Posterior vena cava (tissue), 2 donors: ENCODE data around the gene ZIC1. TPM values are rescaled to one million over a fixed set of nuclear protein-coding genes. Genes with fewer than 3 reads are reported as not detected.

Experiments
- DNase-seq: peaks from one replicate; pipeline ENCODE4 v3.0.0-alpha.2; 2020; ENCODE audit warnings: low spot score
- intact Hi-C, 2 donors: fragments of 100-400 bp; cut with DNase I; formaldehyde crosslinking; loops; one replicate each; pipeline versions ENCODE4 v1.14.1 to v1.14.2; 2022 to 2023
- total RNA-seq, 2 donors: library from RNA; stranded (reverse); fragmentation: NEBNext Ultra II Directional; extraction: Animal tissue kit (Norgen Biotek cat#: 25700); gene quantifications; one replicate each; pipeline ENCODE4 v1.2.1, GENCODE V29; 2021
- donor health status: DM: yes; HTN: yes; CAD: no.
- donor health status: DM: yes; HTN: yes; CAD: no.

The ZIC1 gene
- total RNA-seq, 2 donors from 2014 or later, result 7.5 to 8.7 TPM

GRCh38 chr3:147377412-147378367 lies 31.5 kb upstream of the ZIC1 start:
- intact Hi-C loops, result no loop called here
- DNase-seq, result no peak

- intact Hi-C loops, result no loop called here
- DNase-seq, result no peak
Measured at GRCh38 chr3:147379651-147380050, 29.5 kb upstream of the ZIC1 start.

GRCh38 chr3:147380387-147380951 lies 28.7 kb upstream of the ZIC1 start:
- intact Hi-C loops, result no loop called here
- DNase-seq, result no peak

DNA sequence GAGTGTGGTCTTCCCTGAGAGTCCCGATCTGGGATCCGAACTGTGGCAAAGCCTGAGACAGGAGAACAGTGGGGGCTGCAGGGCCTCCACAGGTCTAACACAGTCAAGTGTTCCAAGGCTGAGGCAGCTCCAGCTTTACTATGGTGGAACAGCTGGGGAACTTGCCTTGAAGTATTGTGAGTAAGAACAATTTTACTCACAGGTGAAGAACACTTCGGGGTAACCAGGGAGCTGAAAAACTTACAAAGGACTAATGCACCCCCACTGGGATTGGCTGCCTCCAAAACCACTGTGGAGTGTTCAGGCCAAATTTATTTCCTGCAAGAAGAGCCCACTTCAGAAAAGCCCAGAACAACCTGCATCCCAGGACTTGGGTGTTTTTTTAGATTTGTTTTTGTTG lies 28.2 kb upstream of the ZIC1 start:
- intact Hi-C loops, result no loop called here

DNA sequence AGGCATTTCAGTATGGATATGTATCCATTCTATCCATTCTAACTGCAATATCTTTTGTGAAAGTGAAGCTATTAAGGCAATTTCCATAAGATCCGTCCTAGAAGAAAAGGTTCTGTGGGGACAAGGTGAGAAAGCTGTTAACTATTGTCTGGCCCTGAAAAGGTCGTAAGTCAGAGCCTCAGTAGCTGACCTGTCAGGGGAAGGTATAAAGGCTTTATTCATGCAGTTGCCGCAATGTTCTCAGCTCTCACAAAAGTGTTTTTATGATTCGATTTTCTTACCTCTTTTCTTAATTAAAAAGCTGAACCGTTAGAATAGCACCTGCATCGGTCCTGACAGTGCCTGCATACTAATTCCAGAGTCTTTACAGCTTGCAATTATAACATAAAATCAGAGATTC lies 27.6 kb upstream of the ZIC1 start:
- intact Hi-C loops, result no loop called here

More for the DNA sequence above, 28.2 kb upstream of the ZIC1 start:
- DNase-seq, result no peak

DNA sequence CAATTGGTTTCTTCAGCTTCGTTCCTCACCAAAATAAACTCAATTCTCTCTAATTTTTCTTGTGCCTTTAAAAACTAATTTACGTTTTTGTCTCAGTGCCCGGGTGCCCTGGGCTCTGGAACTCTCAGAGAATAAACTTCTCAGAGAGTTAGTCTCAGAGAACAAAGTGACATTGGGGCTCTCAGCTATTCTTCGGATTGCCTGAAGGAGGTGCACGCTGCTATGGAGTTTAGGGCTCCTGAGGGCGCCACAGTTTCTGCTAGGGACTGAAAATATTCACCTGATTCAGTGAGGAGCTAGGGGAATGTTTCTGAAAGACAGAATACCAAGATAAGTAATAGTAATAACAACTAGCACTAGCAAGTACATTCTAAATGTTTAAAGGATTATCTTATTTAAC lies 25.5 kb upstream of the ZIC1 start:
- no peak for DNase-seq
- intact Hi-C loops, result no loop called here

More for the DNA sequence above, 27.6 kb upstream of the ZIC1 start:
- DNase-seq, result no peak

GRCh38 chr3:147384210-147385058 lies 24.7 kb upstream of the ZIC1 start:
- DNase-seq, result no peak
- intact Hi-C loops, result no loop called here

DNA sequence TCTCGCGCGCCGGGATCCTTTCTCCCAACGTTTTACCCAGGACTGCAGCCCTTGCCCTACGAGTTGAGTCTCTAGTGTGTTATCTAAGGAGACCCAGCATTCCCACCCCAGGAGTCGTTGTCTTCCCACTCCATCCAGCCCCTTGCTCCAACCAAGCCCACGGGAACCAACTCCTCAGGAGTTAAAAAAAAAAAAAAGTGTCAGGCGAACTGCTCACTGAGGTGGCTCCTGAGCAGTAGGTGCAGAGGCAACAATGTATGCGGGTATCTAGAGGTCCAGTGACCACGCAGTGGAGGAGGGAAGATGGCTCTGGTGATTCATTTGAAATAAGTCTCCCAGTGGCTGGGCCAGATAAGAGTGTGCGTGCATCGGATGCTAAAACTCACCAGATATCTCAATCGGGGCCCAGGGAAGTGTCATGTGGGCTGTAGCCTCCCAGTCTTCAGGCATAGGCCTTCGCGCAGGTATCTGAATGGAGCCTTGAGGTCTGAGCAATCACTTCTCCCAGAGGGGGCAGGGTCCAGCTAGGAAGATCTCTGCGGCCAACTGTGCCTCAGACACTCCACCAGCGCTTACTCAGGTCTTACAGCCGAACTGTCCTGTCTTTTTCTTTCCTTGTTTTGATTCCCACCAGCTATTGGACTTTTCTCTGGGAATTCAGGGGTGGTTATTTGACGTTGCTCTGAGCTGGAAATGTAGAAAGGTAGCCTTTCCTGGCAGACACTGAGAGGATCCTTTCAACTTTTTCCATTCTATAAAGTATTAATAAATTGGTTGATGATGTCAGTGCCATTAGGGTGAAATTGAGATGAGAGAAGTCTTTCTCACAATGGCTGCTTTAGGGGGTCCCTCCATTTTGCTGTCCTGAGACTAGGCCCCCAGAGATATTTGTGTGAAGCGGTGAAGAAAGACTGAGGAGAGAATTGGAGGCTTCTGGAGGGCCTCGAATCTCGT lies 23.8 kb upstream of the ZIC1 start:
- DNase-seq, result no peak
- intact Hi-C loops, result no loop called here

DNA sequence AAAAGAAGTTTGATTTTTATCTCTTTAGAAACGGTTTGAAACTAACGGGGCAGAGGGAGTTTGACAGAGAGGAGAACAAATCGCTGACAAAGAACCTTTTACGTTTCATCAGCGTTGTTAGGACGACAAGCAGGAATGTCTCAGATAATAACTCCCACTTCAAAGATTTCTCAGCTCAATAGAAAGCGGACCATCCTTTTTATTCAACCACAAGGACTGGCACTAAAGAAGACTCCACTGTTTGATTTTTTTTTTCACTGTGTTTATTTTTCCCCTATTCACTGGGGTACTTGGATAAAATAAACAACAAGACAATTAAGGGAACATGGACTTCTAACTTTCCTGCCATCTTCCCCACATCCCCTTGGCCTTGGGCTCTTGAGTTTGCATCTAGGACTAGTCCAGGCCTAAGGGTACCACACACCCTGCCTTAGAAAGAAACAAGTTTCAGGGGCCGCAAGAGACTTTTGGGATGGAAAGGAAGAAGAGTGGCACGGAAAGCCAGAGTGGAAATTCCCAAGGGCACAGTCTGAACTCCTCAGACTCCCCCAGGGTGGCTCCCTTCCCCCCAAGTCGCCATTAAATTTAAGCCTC lies 21.8 kb upstream of the ZIC1 start:
- intact Hi-C loops, result no loop called here
- no peak for DNase-seq

- intact Hi-C loops, result no loop called here
- DNase-seq, result no peak
Measured at GRCh38 chr3:147387885-147388699, 21.1 kb upstream of the ZIC1 start.

DNA sequence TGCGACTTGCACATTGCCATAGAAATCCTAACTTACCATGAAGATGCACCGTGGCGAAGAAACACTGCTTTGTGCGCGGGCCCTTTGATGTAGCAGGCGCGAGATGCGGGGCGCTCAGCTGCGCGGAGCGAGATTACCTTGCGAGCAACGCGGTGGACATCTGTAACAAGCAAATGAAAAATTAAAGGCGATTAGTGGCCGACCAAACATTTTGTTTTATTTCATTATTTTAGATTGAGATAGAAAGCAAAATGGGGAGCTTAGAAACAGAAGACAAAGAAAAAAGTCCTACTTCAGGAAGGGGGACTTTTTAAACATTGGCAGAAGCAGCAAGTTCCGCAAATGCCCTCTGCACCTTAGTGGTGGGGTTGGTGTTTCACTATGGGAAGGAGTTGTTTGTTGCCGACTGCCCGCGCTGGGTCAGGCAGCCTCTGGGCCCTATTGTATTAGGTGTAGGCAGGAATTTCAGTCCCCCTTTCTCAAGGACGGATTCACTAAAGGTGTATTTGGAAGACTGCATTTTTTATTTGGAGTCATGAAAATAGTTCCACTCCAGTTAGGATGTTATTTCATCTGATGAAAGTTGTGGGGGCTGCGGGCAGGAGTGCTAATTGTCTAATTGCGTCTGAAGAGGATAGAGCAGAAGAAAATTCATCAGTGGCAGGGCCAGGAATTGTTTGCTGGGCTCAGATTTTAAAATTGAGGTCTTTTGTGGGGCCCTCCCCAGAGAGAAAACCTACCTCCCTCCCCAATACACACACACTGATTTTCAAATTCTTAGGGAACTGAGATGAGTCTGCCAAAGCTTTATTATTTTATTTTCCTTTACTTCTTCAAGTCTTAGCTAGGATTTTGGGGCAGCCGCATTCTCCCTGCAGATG lies 20.2 kb upstream of the ZIC1 start:
- intact Hi-C loops, result no loop called here
- no peak for DNase-seq

DNA sequence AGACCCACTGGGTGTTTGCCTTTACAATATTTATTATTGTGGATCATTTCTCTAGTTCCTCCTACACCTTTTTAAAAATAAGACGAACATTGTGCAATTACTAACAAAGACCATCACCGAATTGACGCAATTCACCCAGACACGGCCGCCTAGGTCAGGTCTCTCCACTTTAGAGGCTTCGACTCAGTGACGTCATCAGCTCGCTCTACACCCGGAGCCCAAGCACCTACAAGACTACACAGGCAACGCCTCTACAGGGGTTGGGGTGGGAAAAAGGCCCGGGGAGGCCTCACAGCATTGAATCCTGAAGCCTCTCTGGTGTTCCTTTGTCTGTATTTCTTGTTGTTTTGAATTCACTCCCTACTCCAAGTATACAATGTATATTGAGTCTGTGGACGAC lies 19.4 kb upstream of the ZIC1 start:
- intact Hi-C loops, result no loop called here
- DNase-seq, result no peak

- DNase-seq, result no peak
- intact Hi-C loops, result no loop called here
Measured at GRCh38 chr3:147390589-147391569, 18.3 kb upstream of the ZIC1 start.

DNA sequence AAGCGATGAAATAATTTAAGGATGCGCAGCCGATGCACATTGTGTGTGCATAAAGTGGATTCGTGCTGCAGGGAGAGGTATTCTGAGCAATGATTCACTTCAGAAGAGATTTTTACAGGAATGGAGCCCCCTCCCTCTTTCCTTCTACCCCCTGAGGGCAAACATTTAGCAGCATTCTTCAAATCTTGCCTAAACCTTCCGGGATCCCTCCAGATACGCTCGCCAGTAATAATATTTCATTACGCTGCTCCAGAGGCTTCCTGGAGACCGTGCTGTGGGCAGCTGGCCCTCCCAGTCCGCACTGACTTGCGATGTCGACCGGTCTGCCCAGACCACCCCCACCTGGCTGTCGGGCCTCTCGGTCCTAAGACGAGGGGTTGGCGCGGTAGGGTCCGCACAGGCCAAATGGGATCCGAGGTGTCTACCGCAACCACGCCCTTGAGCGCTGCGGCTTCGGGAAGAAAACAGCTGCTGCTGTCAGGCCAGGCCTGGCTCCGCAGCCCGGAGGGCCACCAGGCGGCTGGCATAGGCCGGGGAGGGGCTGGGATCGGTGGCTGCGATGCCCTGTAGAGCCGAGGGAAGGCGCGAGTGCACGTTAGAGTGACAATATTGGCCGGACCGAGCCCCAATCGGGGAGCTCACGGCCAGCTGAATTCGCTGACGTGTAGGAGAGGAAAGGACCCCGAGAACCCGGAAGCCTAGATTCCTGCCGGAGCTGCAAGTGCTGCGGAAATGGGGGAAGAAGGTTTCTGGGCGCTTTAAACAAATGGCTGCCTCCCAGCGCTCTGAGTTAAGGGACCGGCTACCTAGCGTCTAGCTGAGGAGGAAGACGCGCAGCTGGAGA lies 17.2 kb upstream of the ZIC1 start:
- intact Hi-C loops, result no loop called here

DNA sequence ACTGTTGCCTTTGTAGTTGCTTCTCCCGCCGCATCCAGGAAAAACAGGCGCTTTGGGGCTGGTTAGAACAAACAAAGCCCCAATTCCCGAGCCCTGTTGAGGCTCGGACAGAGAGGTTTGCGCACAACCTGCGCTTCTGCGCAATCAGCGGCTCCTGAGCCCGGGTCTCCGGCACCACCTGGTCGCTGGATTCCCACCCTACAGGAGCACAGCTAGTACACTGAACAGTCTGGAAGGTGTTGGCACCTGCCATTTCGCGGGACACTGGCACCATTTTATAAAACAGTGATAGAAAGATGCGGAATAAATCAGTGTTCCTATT lies 16.6 kb upstream of the ZIC1 start:
- DNase-seq, result no peak
- intact Hi-C loops, result no loop called here

More for the DNA sequence above, 17.2 kb upstream of the ZIC1 start:
- no peak for DNase-seq
